ENCODE data around the gene AK2. TPM values are rescaled to one million over a fixed set of nuclear protein-coding genes. Genes with fewer than 3 reads are reported as not detected.
A peak's percentile ranks its signal among the peaks of the same experiment; 100 is the strongest.

AK2 gene
- total and polyA plus RNA-seq, 10 of the 15 experiments (the other 5 are each of a cell fraction or from before 2014, with no cell fraction given) = 52.3 to 500 (median 278) TPM

GRCh38 chr1:32965251-32965747 is 71.4 kb downstream of the AK2 start:
- TSS peak; percentile 92 for BruUV-seq (replicated peaks)
- peaks cover 4% of the 10 kb centered on the region; the same call in 1 of the 2 replicates for H3K4me1 ChIP-seq (ENCODE audit: control insufficient read depth, insufficient read depth, low read length)
- FAIRE-seq (no peak), ATAC-seq (no peak), DNase-seq (ENCODE audit: low read depth, low spot score) (no peak)
- CTCF ChIA-PET = interaction anchor here (0.9 to 3.0 kb wide), 5 partner anchors 15 to 89 kb away, joined by 3 to 8 read pairs (median 4); no protein-coding TSS in a partner anchor
- peak overlapping the region; percentile 0; the same call in 1 of the 2 replicates for H3K27ac ChIP-seq (ENCODE audit: control insufficient read depth, insufficient read depth)
- 62% methylated on average over 5 of the region's 5 CpGs for WGBS (ENCODE audit: insufficient coverage, insufficient replicate concordance, low lambda C conversion rate, missing lambda C conversion rate)
- peaks cover 35% of the 10 kb centered on the region for H3K79me2 ChIP-seq (ENCODE audit: control insufficient read depth, insufficient read depth, low read length)
- intact Hi-C loops (cut with micrococcal nuclease; ENCODE audit: unreplicated experiment) = loop anchor here (2.0 kb wide), 1 partner anchor 16 kb away; no protein-coding TSS in a partner anchor
- SMC1A ChIA-PET (ENCODE audit: uncharacterized antibody, unreplicated experiment) = interaction anchor here (0.8 to 1.7 kb wide), 9 partner anchors 9 to 91 kb away, joined by 3 to 18 read pairs (median 4); no protein-coding TSS in a partner anchor
- no peaks in the 10 kb centered on the region for H3K27me3 ChIP-seq (replicated peaks in 1 of 2; ENCODE audit: control insufficient read depth in 2 of 2, insufficient read depth in 2 of 2, low read length in 1 of 2)
- RAD21 ChIA-PET (ENCODE audit: unreplicated experiment) = interaction anchor here (0.8 to 3.7 kb wide), 10 partner anchors 12 to 60 kb away, joined by 3 to 26 read pairs (median 4); no protein-coding TSS in a partner anchor
- in situ Hi-C loops (cut with MboI) = no loop called here
- TF ChIP-seq E2F4 (IDR thresholded peaks at IDR 0.05; ENCODE audit: low read depth, low read length) (no peak), SREBF2 (IDR thresholded peaks at IDR 0.05; ENCODE audit: low read length) (no peak), SP1 (IDR thresholded peaks at IDR 0.05; ENCODE audit: low read depth, low read length) (no peak), ASH2L (IDR thresholded peaks at IDR 0.05; ENCODE audit: borderline replicate concordance, low read depth) (no peak), RAD21 (IDR thresholded peaks at IDR 0.05; ENCODE audit: insufficient read depth, low read depth, low read length) (no peak), SRF (IDR thresholded peaks at IDR 0.05; ENCODE audit: low read depth in 2 of 2, low read length in 2 of 2) (no peak), TBL1XR1 (IDR thresholded peaks at IDR 0.05; ENCODE audit: low read depth, low read length) (no peak), ATF3 (IDR thresholded peaks at IDR 0.05; ENCODE audit: borderline replicate concordance, extremely low read depth, low read depth, low read length) (no peak), TCF3 (IDR thresholded peaks at IDR 0.05; ENCODE audit: borderline replicate concordance, insufficient read depth, low read depth, low read length) (no peak), USF2 (IDR thresholded peaks at IDR 0.05; ENCODE audit: borderline replicate concordance, low read depth, low read length) (no peak), HDGF (IDR thresholded peaks at IDR 0.05) (no peak), IKZF1 (conservative IDR thresholded peaks at IDR 0.05) (no peak)
- H3K4me2 ChIP-seq (ENCODE audit: control insufficient read depth, insufficient read depth) = peak overlapping the region; percentile 65
- H3K36me3 ChIP-seq (ENCODE audit: control insufficient read depth in 2 of 2, insufficient read depth in 2 of 2, low read length in 1 of 2) = no peaks in the 10 kb centered on the region
- no peak overlapping the region for H3K9ac ChIP-seq (ENCODE audit: control insufficient read depth, insufficient read depth, low read length)
- POLR2A ChIA-PET = interaction anchor here (1.0 to 5.7 kb wide), 7 partner anchors 10 to 27 kb away, joined by 3 to 56 read pairs (median 7); no protein-coding TSS in a partner anchor
- peak overlapping the region; percentile 73; the same call in 1 of the 2 replicates for H3K4me3 ChIP-seq
- H4K20me1 ChIP-seq (ENCODE audit: control insufficient read depth, insufficient read depth) = no peaks in the 10 kb centered on the region
- H3K9me3 ChIP-seq (replicated peaks; ENCODE audit: control insufficient read depth, insufficient read depth, low read length) = no peaks in the 10 kb centered on the region
- peak overlapping the region; percentile 83 for H2AFZ ChIP-seq (ENCODE audit: control insufficient read depth, low read depth, low read length)
